SJCRH30 (cell line): Measurements from ENCODE around the gene ARID3B. TPM values are rescaled to one million over a fixed set of nuclear protein-coding genes. Genes with fewer than 3 reads are reported as not detected.

ENCODE experiments used
- DNase-seq, 2 experiments: peaks; one replicate each; pipeline ENCODE4 v3.0.0-alpha.2; 2015 to 2020
- H3K27ac ChIP-seq: fragments of 250-450 bp; sonication (Bioruptor Pico); 2 replicates; pipeline ENCODE4 v1.5.1; 2020; ENCODE audit warnings: mild to moderate bottlenecking, moderate library complexity
- H3K27me3 ChIP-seq: fragments of 250-450 bp; sonication (Bioruptor Pico); 2 replicates; pipeline ENCODE4 v1.5.1; 2020; ENCODE audit warnings: mild to moderate bottlenecking, moderate library complexity
- H3K36me3 ChIP-seq: fragments of 250-450 bp; sonication (Bioruptor Pico); 2 replicates; pipeline ENCODE4 v1.5.1; 2020; ENCODE audit warnings: mild to moderate bottlenecking, moderate library complexity
- H3K4me1 ChIP-seq: fragments of 250-450 bp; sonication (Bioruptor Pico); 2 replicates; pipeline ENCODE4 v1.5.1; 2020; ENCODE audit warnings: mild to moderate bottlenecking, moderate library complexity
- H3K4me3 ChIP-seq: fragments of 250-450 bp; sonication (Bioruptor Pico); 2 replicates; pipeline ENCODE4 v1.5.1; 2020; ENCODE audit warnings: mild to moderate bottlenecking, moderate library complexity
- H3K9me3 ChIP-seq: fragments of 250-450 bp; sonication (Bioruptor Pico); replicated peaks from 2 replicates; pipeline ENCODE4 v1.5.1; 2020; ENCODE audit warnings: mild to moderate bottlenecking, moderate library complexity
- total RNA-seq: library from RNA; depleted of rRNA; stranded (reverse); fragments of >200 nt; shearing (Covaris generic); gene quantifications from 2 replicates; pipeline ENCODE4 v1.2.3, GENCODE V29; 2014

The ARID3B gene
- total RNA-seq, 1 experiment from 2014 or later, result 16.0 TPM

GRCh38 chr15:74613089-74613952 lies 72.3 kb downstream of the ARID3B start:
- peaks cover 9% of the 10 kb centered on the region for H3K4me1 ChIP-seq
- H3K4me3 ChIP-seq, result no peak overlapping the region
- H3K9me3 ChIP-seq, result no peaks in the 10 kb centered on the region
- no peaks in the 10 kb centered on the region for H3K36me3 ChIP-seq
- H3K27me3 ChIP-seq, result no peaks in the 10 kb centered on the region
- H3K27ac ChIP-seq, result no peak overlapping the region
- DNase-seq, result no peak

- H3K4me3 ChIP-seq, result peak overlapping the region; percentile 76
- no peak for DNase-seq
- H3K9me3 ChIP-seq, result no peaks in the 10 kb centered on the region
- no peaks in the 10 kb centered on the region for H3K27me3 ChIP-seq
- H3K27ac ChIP-seq, result no peak overlapping the region
- H3K4me1 ChIP-seq, result peaks cover 9% of the 10 kb centered on the region
- H3K36me3 ChIP-seq, result no peaks in the 10 kb centered on the region
Measured at GRCh38 chr15:74613953-74614743, 73.1 kb downstream of the ARID3B start.

- DNase-seq, result peak; percentile 77 to 87
- Histone ChIP-seq H3K36me3 (peaks cover 7% of the 10 kb centered on the region; the same call in 1 of the 2 replicates), H3K9me3 (no peaks in the 10 kb centered on the region), H3K4me1 (peaks cover 9% of the 10 kb centered on the region), H3K27ac (peak overlapping the region; percentile 79), H3K27me3 (no peaks in the 10 kb centered on the region), H3K4me3 (peak overlapping the region; percentile 76)
Measured at GRCh38 chr15:74614744-74615507, 73.9 kb downstream of the ARID3B start.

GRCh38 chr15:74615508-74616365 lies 74.7 kb downstream of the ARID3B start, which contains the start of gene CLK3:
Gene CLK3 (plus strand): TSS chr15:74615836. CDS start chr15:74619197, 3,361 bp downstream.
- Histone ChIP-seq H3K27ac (peak within 1 kb of the TSS; percentile 79), H3K27me3 (no peaks in the 10 kb centered on the region), H3K4me3 (peak within 1 kb of the TSS; percentile 76), H3K9me3 (no peaks in the 10 kb centered on the region), H3K36me3 (peaks cover 13% of the 10 kb centered on the region), H3K4me1 (peaks cover 5% of the 10 kb centered on the region)
- DNase-seq, result peak; percentile 95 to 96

GRCh38 chr15:74616366-74616939 lies 75.4 kb downstream of the ARID3B start:
- Histone ChIP-seq H3K4me3 (peak overlapping the region; percentile 76), H3K36me3 (peaks cover 20% of the 10 kb centered on the region), H3K9me3 (no peaks in the 10 kb centered on the region), H3K27me3 (no peaks in the 10 kb centered on the region), H3K4me1 (peaks cover 5% of the 10 kb centered on the region), H3K27ac (peak overlapping the region; percentile 79)
- peak; percentile 68 to 70 for DNase-seq

DNA sequence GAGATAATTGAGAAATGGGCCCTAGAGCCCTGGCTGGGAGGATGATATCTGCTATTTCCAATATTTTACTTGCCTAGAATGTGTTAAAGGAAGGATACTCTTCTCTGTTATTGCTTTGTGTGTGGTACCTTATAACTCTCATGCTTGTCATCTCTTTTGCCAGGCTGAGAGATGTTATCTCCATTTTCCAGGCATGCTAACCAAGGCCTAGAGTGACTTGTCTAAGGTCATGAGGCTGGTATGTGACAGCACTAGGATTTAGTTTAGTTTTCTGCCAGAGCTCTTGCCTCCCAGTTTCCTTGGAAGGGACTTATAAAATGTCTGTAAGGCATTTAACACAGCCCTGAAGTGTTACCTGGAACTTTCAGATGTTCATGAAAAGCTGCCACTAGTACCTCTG lies 76.0 kb downstream of the ARID3B start:
- Histone ChIP-seq H3K27me3 (no peaks in the 10 kb centered on the region), H3K36me3 (peaks cover 25% of the 10 kb centered on the region), H3K9me3 (no peaks in the 10 kb centered on the region), H3K27ac (no peak overlapping the region), H3K4me1 (peaks cover 5% of the 10 kb centered on the region), H3K4me3 (peak overlapping the region; percentile 76)
- DNase-seq, result no peak

GRCh38 chr15:74618841-74619596 lies 78.0 kb downstream of the ARID3B start:
- no peak for DNase-seq
- Histone ChIP-seq H3K27ac (no peak overlapping the region), H3K9me3 (no peaks in the 10 kb centered on the region), H3K27me3 (no peaks in the 10 kb centered on the region), H3K4me3 (no peak overlapping the region), H3K4me1 (peaks cover 5% of the 10 kb centered on the region), H3K36me3 (peaks cover 34% of the 10 kb centered on the region)

GRCh38 chr15:74619916-74620635 lies 79.1 kb downstream of the ARID3B start:
- H3K4me1 ChIP-seq, result peaks cover 5% of the 10 kb centered on the region
- no peak overlapping the region for H3K4me3 ChIP-seq
- H3K9me3 ChIP-seq, result no peaks in the 10 kb centered on the region
- peaks cover 45% of the 10 kb centered on the region for H3K36me3 ChIP-seq
- DNase-seq, result no peak
- H3K27ac ChIP-seq, result no peak overlapping the region
- H3K27me3 ChIP-seq, result no peaks in the 10 kb centered on the region

- H3K4me1 ChIP-seq, result peaks cover 5% of the 10 kb centered on the region
- no peaks in the 10 kb centered on the region for H3K9me3 ChIP-seq
- peak; percentile 38 to 61 for DNase-seq
Measured at GRCh38 chr15:74620636-74621545, 79.9 kb downstream of the ARID3B start.

DNA sequence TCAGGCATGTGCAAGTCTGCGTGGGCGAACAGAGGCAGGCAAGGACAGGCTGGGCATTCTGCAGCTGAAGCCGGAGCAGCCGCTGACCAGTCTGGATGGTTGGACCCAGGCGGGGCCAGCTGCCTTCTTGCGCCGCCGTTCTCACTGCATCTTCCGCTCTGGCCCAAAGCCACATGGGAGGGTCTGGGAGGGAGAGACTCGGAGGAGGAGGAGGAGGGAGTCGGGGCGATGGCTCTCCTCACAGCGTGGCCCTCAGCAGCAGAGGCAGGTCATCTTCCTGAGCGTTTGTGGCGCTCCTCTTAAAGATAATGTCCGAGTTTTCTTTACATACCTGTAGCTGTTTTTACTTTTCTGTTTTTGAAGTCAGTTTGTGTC lies 80.5 kb downstream of the ARID3B start:
- Histone ChIP-seq H3K4me3 (no peak overlapping the region), H3K27me3 (no peaks in the 10 kb centered on the region), H3K4me1 (peaks cover 5% of the 10 kb centered on the region), H3K9me3 (no peaks in the 10 kb centered on the region), H3K36me3 (peaks cover 59% of the 10 kb centered on the region), H3K27ac (no peak overlapping the region)
- DNase-seq, result no peak

More at GRCh38 chr15:74620636-74621545, 79.9 kb downstream of the ARID3B start:
- Histone ChIP-seq H3K27ac (no peak overlapping the region), H3K4me3 (no peak overlapping the region), H3K36me3 (peaks cover 53% of the 10 kb centered on the region), H3K27me3 (no peaks in the 10 kb centered on the region)

DNA sequence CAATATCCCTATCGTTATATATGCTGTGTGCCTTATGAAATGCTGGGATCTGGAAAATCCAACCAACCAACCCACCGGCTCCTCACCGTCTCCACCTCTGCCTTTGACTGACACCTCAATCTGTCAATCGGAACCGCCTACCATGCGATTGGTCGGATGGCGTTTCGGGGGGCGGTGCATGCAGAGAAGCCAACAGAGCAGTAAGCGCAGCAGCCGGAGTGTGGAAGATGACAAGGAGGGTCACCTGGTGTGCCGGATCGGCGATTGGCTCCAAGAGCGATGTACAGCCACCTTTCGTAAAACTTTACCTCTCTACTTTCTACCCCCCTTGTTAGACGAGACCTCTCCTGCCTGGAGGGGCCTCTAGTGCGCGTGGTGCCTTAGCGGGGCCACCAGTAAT lies 80.9 kb downstream of the ARID3B start:
- DNase-seq, result no peak
- H3K4me3 ChIP-seq, result no peak overlapping the region
- H3K36me3 ChIP-seq, result peaks cover 63% of the 10 kb centered on the region
- peaks cover 1% of the 10 kb centered on the region; the same call in 1 of the 2 replicates for H3K4me1 ChIP-seq
- H3K27me3 ChIP-seq, result no peaks in the 10 kb centered on the region
- H3K27ac ChIP-seq, result no peak overlapping the region
- no peaks in the 10 kb centered on the region for H3K9me3 ChIP-seq

- DNase-seq, result no peak
- Histone ChIP-seq H3K27ac (no peak overlapping the region), H3K9me3 (no peaks in the 10 kb centered on the region), H3K27me3 (no peaks in the 10 kb centered on the region), H3K4me3 (no peak overlapping the region), H3K4me1 (no peaks in the 10 kb centered on the region), H3K36me3 (peaks cover 72% of the 10 kb centered on the region)
Measured at GRCh38 chr15:74622758-74623157, 81.7 kb downstream of the ARID3B start.
